ENCODE data around the gene DLD.
"Not testable (repeated sequence)": the region's sequence is repeated elsewhere in the genome, so short reads cannot be mapped to it uniquely, and the experiment has no call there.

Gene DLD

GRCh38 chr7:107917763-107918651 lies 27.0 kb downstream of the DLD start:
- no peak for DNase-seq

- no peak for DNase-seq
These were observed 28.0 kb downstream of the DLD start for GRCh38 chr7:107918948-107919347.

- DNase-seq = no peak
These were observed 29.2 kb downstream of the DLD start for GRCh38 chr7:107920048-107920772.

- DNase-seq = not testable (repeated sequence)
These were observed 30.8 kb downstream of the DLD start for GRCh38 chr7:107921826-107922225.

GRCh38 chr7:107922886-107923285 lies 31.9 kb downstream of the DLD start:
- no peak for DNase-seq

- DNase-seq = no peak
These were observed 34.0 kb downstream of the DLD start for GRCh38 chr7:107924841-107925504.

- no peak for DNase-seq
These were observed 35.5 kb downstream of the DLD start for GRCh38 chr7:107926481-107926880.

GRCh38 chr7:107931740-107932515 lies 40.9 kb downstream of the DLD start:
- DNase-seq = no peak

GRCh38 chr7:107932805-107933204 lies 41.8 kb downstream of the DLD start:
- no peak for DNase-seq

GRCh38 chr7:107933386-107934013 lies 42.5 kb downstream of the DLD start:
- no peak for DNase-seq

- DNase-seq = no peak
These were observed 44.2 kb downstream of the DLD start for GRCh38 chr7:107934991-107935770.

GRCh38 chr7:107936312-107936711 lies 45.3 kb downstream of the DLD start:
- DNase-seq = no peak

- DNase-seq = no peak
These were observed 46.5 kb downstream of the DLD start for GRCh38 chr7:107937531-107937930.

GRCh38 chr7:107938456-107939250 lies 47.7 kb downstream of the DLD start:
- no peak for DNase-seq

GRCh38 chr7:107939573-107940489 lies 48.8 kb downstream of the DLD start:
- no peak for DNase-seq

- no peak for DNase-seq
These were observed 50.0 kb downstream of the DLD start for GRCh38 chr7:107940951-107941350.

- no peak for DNase-seq
These were observed 52.0 kb downstream of the DLD start for GRCh38 chr7:107943018-107943417.

GRCh38 chr7:107944411-107945169 lies 53.6 kb downstream of the DLD start:
- no peak for DNase-seq

- no peak for DNase-seq
These were observed 54.3 kb downstream of the DLD start for GRCh38 chr7:107945332-107945731.

Measured in activated CD8-positive, alpha-beta memory T cell treated with anti-CD3 and anti-CD28 coated beads, Interleukin-2, amount 50 U/mL, for 48 hours (primary cell).